K562 (cell line): ENCODE measurements around the gene ATP1A3. TPM values are rescaled to one million over a fixed set of nuclear protein-coding genes. Genes with fewer than 3 reads are reported as not detected.

Experiments used
- ATAC-seq: fragments of 200-7000 bp; cut with Tn5 transposase; 3 replicates; pipeline ENCODE4 v1.9.1; 2020; ENCODE audit warnings: moderate library complexity
- BruUV-seq: library from RNA; stranded (reverse); fragments of 400-500 nt; replicated peaks from 2 replicates; lab custom pipeline; 2021; lab: Mats Ljungman, UMichigan
- CTCF ChIA-PET: fragments of 300-600 bp; formaldehyde crosslinking; extraction: SDS; loops from one replicate; lab custom pipeline; 2021; ENCODE audit warnings: low intra/inter-chr PET ratio; lab: Yijun Ruan, JAX
- POLR2A ChIA-PET: fragments of 300-600, 350-650 bp; sonication (Branson Sonifier 250); formaldehyde crosslinking; extraction: SDS; loops from one replicate; lab custom pipeline; 2021; ENCODE audit warnings: antibody characterized with exemption, inconsistent platforms; lab: Yijun Ruan, JAX
- DNase-seq, 4 experiments: peaks; one replicate each; pipeline versions ENCODE4 v3.0.0 to v3.0.0-alpha.2; 2011 to 2018; ENCODE audit warnings: low spot score in 3 of 4, mixed read lengths in 3 of 4; ENCODE audit errors: extremely low read depth in 1 of 4
- FAIRE-seq: peaks from 2 replicates; lab custom pipeline; 2011; peaks lifted over from hg19 to GRCh38; lab: Jason Lieb, UNC
- H2AFZ ChIP-seq: 2 replicates; pipeline ENCODE4 v1.6.0; 2011; ENCODE audit warnings: low read depth, low read length, control low read depth, inconsistent platforms
- H3K27ac ChIP-seq: fragments of 200-600 bp; 3 replicates; pipeline ENCODE4 v1.8.0; 2011; ENCODE audit warnings: low read depth, mild to moderate bottlenecking, control low read depth, inconsistent platforms, low read length, moderate library complexity, mixed read lengths; ENCODE audit errors: extremely low read depth
- H3K27me3 ChIP-seq, 2 experiments: fragments of 300-600 bp in 1 of 2; 2 replicates in 1 of 2; 3 replicates in 1 of 2; pipeline versions ENCODE4 v1.6.0 to v1.8.0; 2011; ENCODE audit warnings: inconsistent platforms in 2 of 2, low read length in 2 of 2, mild to moderate bottlenecking in 1 of 2, mixed read lengths in 1 of 2, moderate library complexity in 1 of 2; ENCODE audit not compliant: control insufficient read depth in 2 of 2, insufficient read depth in 2 of 2
- H3K36me3 ChIP-seq: fragments of 300-600 bp; 3 replicates; pipeline ENCODE4 v1.8.0; 2011; ENCODE audit warnings: mild to moderate bottlenecking, low read length, inconsistent platforms; ENCODE audit not compliant: control insufficient read depth, insufficient read depth
- H3K4me1 ChIP-seq, 2 experiments: fragments of 200-600 bp in 1 of 2; replicated peaks in 1 of 2; 2 replicates in 1 of 2; 3 replicates in 1 of 2; pipeline versions ENCODE4 v1.5.1 to v1.8.0; 2011; ENCODE audit warnings: inconsistent platforms in 2 of 2, low read length in 2 of 2, mild to moderate bottlenecking in 1 of 2, mixed read lengths in 1 of 2, moderate library complexity in 1 of 2; ENCODE audit not compliant: control insufficient read depth in 2 of 2, insufficient read depth in 2 of 2
- H3K4me2 ChIP-seq: 2 replicates; pipeline ENCODE4 v1.6.1; 2011; ENCODE audit warnings: low read length, control low read depth, inconsistent platforms, mixed read lengths; ENCODE audit not compliant: insufficient read depth
- H3K4me3 ChIP-seq: fragments of 200-600 bp; sonication (generic), shearing (Covaris generic); 2 replicates; pipeline ENCODE4 v1.5.1; 2016; ENCODE audit warnings: control low read depth, inconsistent platforms
- H3K79me2 ChIP-seq: fragments of 200-600 bp; 3 replicates; pipeline ENCODE4 v1.8.0; 2011; ENCODE audit warnings: low read length, inconsistent platforms; ENCODE audit not compliant: control insufficient read depth, insufficient read depth
- H3K9ac ChIP-seq, 2 experiments: 2 replicates each; pipeline versions ENCODE4 v1.6.0 to v1.6.1; 2011; ENCODE audit warnings: low read depth in 2 of 2, low read length in 2 of 2, control low read depth in 1 of 2, inconsistent platforms in 1 of 2, mild to moderate bottlenecking in 1 of 2, mixed read lengths in 1 of 2; ENCODE audit not compliant: insufficient read depth in 1 of 2
- H3K9me1 ChIP-seq: one replicate; pipeline ENCODE4 v1.6.0; 2011; ENCODE audit warnings: inconsistent platforms, mild to moderate bottlenecking, low read length, moderate library complexity; ENCODE audit not compliant: control insufficient read depth, insufficient read depth
- H3K9me3 ChIP-seq: replicated peaks from 2 replicates; pipeline ENCODE4 v1.5.1; 2011; ENCODE audit warnings: low read depth, low read length, inconsistent platforms; ENCODE audit not compliant: control insufficient read depth, insufficient read depth
- H4K20me1 ChIP-seq: replicated peaks from 2 replicates; pipeline ENCODE4 v1.6.1; 2011; ENCODE audit warnings: low read length, inconsistent platforms, mixed read lengths; ENCODE audit not compliant: control insufficient read depth, insufficient read depth
- ETV5 ChIP-seq: sonication (generic); formaldehyde crosslinking; IDR thresholded peaks from 2 replicates; pipeline ENCODE4 v1.4.0; 2020; ENCODE audit warnings: low read depth, mild to moderate bottlenecking, missing genetic modification reagents
- MYBL2 ChIP-seq, 2 experiments: fragments of 450-650 bp in 1 of 2; sonication (generic) in 1 of 2; formaldehyde crosslinking in 1 of 2; IDR thresholded peaks; 2 replicates each; pipeline versions ENCODE4 v1.6.1 to v1.8.1; 2017 to 2022; ENCODE audit warnings: borderline replicate concordance in 1 of 2, inconsistent platforms in 1 of 2, low read depth in 1 of 2, mild to moderate bottlenecking in 1 of 2, missing genetic modification reagents in 1 of 2, moderate library complexity in 1 of 2
- SETDB1 ChIP-seq: IDR thresholded peaks from one replicate; pipeline ENCODE4 v1.6.1; 2012; ENCODE audit warnings: low read length, control low read depth, inconsistent platforms
- TAF1 ChIP-seq: IDR thresholded peaks from 2 replicates; pipeline ENCODE4 v1.6.1; 2011; ENCODE audit warnings: mild to moderate bottlenecking, low read length, moderate library complexity; ENCODE audit not compliant: insufficient read depth, control insufficient read depth, severe bottlenecking; ENCODE audit errors: extremely low read depth
- ZBTB8A ChIP-seq: fragments of 450-650 bp; IDR thresholded peaks from 2 replicates; pipeline ENCODE4 v1.6.1; 2018; ENCODE audit warnings: mild to moderate bottlenecking, moderate library complexity; ENCODE audit not compliant: partially characterized antibody
- WGBS: fragments of 100-300 bp; shearing (Covaris generic); methylation state at CpG from one replicate; pipeline ENCODE4 v1.1.6; 2016; ENCODE audit warnings: low coverage, mixed read lengths; ENCODE audit not compliant: insufficient coverage; ENCODE audit errors: missing lambda C conversion rate; 5-methylcytosine and 5-hydroxymethylcytosine counted together
- in situ Hi-C: fragments of 300-500 bp; cut with MboI; formaldehyde crosslinking; loops from 4 replicates; pipeline ENCODE4 v1.15.0; 2018; ENCODE audit warnings: inconsistent platforms, mixed read lengths
- intact Hi-C: fragments of 100-400 bp; cut with micrococcal nuclease; formaldehyde crosslinking; loops from 2 replicates; pipeline ENCODE4 v1.14.2; 2022
- polyA plus RNA-seq, 8 experiments: library from polyadenylated mRNA; depleted of rRNA in 4 of 8; stranded (reverse) in 5 of 8; unstranded in 3 of 8; fragments of >200 nt; fragmentation: Nextera tagmentation in 2 of 8; fragmentation: Illumina TruSeq in 1 of 8; extraction: Ambion mirVana in 2 of 8; extraction: Trizol in 1 of 8; gene quantifications; 2 replicates each; pipeline versions ENCODE4 v1.2.1 to v1.2.3, GENCODE V29; 2011 to 2014; ENCODE audit warnings: inconsistent platforms in 1 of 8, missing spikeins in 1 of 8
- total RNA-seq, 7 experiments: library from RNA; depleted of rRNA in 6 of 7; stranded (reverse); fragments of >200 nt in 6 of 7; fragmentation: Illumina TruSeq in 2 of 7; extraction: Trizol in 2 of 7; gene quantifications; 2 replicates each; pipeline versions ENCODE4 v1.2.1 to v1.2.3, GENCODE V29; 2011 to 2021; ENCODE audit warnings: low replicate concordance in 1 of 7
- TF ChIP-seq, protein P1 (sequence below): sonication (generic); formaldehyde crosslinking; IDR thresholded peaks from 2 replicates; pipeline ENCODE4 v1.8.0; 2022; ENCODE audit warnings: mild to moderate bottlenecking, low read depth, missing genetic modification reagents
- TF ChIP-seq, protein P2 (sequence below): fragments of 450-650 bp; IDR thresholded peaks from 2 replicates; pipeline ENCODE4 v1.6.1; 2016

ATP1A3 gene
- total and polyA plus RNA-seq, 9 of the 15 experiments (the other 6 are each of a cell fraction or from before 2014, with no cell fraction given), result 0.03 to 1.0 (median 0.17) TPM; not detected in 3

DNA sequence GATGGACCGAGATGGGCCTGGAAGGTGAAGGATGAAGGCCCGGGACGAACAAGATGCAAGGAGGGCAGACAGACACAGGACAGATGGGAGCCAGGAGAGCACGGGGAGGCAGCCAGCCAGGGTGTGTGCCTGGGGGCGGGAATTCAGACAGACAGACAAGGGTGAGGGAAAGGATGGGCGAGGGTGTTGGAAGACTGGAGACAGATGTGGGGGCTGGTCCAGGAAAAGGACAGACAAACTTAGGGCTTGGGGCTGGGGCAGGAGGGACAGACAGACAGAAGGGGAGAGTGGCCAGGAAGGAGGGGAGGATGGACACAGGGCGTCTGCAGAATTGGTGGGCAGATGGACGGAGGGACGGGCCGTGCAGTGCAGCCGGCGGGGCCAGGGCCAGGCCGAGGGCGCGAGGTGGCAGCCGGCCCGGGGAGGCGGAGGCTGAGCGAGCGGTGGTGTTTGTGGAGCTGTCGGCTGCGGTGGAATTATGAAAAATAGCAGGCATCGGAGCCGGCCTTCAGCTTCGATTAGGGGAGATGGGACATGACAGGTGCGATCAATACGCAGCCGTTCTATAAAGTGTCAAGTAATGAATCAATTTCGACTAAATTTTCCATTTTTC, 61.2 kb downstream of the ATP1A3 start:
- TF ChIP-seq, protein P1, sequence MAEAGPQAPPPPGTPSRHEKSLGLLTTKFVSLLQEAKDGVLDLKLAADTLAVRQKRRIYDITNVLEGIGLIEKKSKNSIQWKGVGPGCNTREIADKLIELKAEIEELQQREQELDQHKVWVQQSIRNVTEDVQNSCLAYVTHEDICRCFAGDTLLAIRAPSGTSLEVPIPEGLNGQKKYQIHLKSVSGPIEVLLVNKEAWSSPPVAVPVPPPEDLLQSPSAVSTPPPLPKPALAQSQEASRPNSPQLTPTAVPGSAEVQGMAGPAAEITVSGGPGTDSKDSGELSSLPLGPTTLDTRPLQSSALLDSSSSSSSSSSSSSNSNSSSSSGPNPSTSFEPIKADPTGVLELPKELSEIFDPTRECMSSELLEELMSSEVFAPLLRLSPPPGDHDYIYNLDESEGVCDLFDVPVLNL (CRISPR knock-in tag), result no peak
- TF ChIP-seq SETDB1, result no peak
- TF ChIP-seq ZBTB8A, result no peak
- TF ChIP-seq, protein P2, sequence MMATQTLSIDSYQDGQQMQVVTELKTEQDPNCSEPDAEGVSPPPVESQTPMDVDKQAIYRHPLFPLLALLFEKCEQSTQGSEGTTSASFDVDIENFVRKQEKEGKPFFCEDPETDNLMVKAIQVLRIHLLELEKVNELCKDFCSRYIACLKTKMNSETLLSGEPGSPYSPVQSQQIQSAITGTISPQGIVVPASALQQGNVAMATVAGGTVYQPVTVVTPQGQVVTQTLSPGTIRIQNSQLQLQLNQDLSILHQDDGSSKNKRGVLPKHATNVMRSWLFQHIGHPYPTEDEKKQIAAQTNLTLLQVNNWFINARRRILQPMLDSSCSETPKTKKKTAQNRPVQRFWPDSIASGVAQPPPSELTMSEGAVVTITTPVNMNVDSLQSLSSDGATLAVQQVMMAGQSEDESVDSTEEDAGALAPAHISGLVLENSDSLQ, result no peak
- TF ChIP-seq MYBL2 (IDR thresholded peaks at IDR 0.05; ENCODE audit: low read depth), result no peak
- no peak for TF ChIP-seq MYBL2 (CRISPR knock-in tag; IDR thresholded peaks at IDR 0.05; ENCODE audit: borderline replicate concordance)
- no peak for TF ChIP-seq ETV5 (CRISPR knock-in tag)
- TF ChIP-seq TAF1, result no peak

More for the DNA sequence above, 61.2 kb downstream of the ATP1A3 start:
- Histone ChIP-seq H2AFZ (no peak overlapping the region), H3K4me2 (no peak overlapping the region), H3K36me3 (no peaks in the 10 kb centered on the region), H3K27me3 (no peaks in the 10 kb centered on the region), H3K9ac (no peak overlapping the region), H3K27ac (no peak overlapping the region), H3K79me2 (peaks cover 8% of the 10 kb centered on the region; the same call in 2 of the 3 replicates), H3K4me1 (peaks cover 37 to 78% of the 10 kb centered on the region in 2 experiments), H4K20me1 (0 out of 2 replicates have a peak, but pooled peaks cover 3% of the 10 kb centered on the region), H3K9me3 (no peaks in the 10 kb centered on the region), H3K9me1 (no peaks in the 10 kb centered on the region), H3K4me3 (no peak overlapping the region)
- 45% methylated on average over 23 of the region's 29 CpGs for WGBS
- intact Hi-C loops (no loop called here), in situ Hi-C loops (no loop called here)
- ATAC-seq (no peak), FAIRE-seq (no peak), DNase-seq (no peak)
- no TSS peak for BruUV-seq
- ChIA-PET CTCF (no interaction called here), POLR2A (no interaction called here)
